Heart left ventricle (tissue), 16 donors: ENCODE results near the gene PAX5. TPM values are rescaled to one million over a fixed set of nuclear protein-coding genes. Genes with fewer than 3 reads are reported as not detected.

Experiments used
- ATAC-seq, 4 donors: fragments of 200-7000 bp; cut with Tn5 transposase; one replicate each; pipeline ENCODE4 v1.9.1; 2020 to 2022; ENCODE audit warnings: moderate library complexity in 4 of 4, mild to moderate bottlenecking in 3 of 4, moderate number of reproducible peaks in 1 of 4
- DNase-seq, 5 donors: peaks; one replicate each; pipeline ENCODE4 v3.0.0-alpha.2; 2020
- H3K27ac ChIP-seq, 12 donors: fragments of 200-600 bp; sonication (generic) in 4 of 12; one replicate each; pipeline versions ENCODE4 v1.5.0 to v1.8.0; 2016 to 2022; ENCODE audit warnings: mild to moderate bottlenecking in 2 of 12
- H3K27me3 ChIP-seq, 9 donors: fragments of 200-600 bp; sonication (generic) in 2 of 9; one replicate each; pipeline versions ENCODE4 v1.5.1 to v1.8.0; 2016 to 2022; ENCODE audit warnings: mild to moderate bottlenecking in 3 of 9
- H3K36me3 ChIP-seq, 9 donors: fragments of 200-600 bp; sonication (generic) in 2 of 9; one replicate each; pipeline versions ENCODE4 v1.5.0 to v1.8.0; 2018 to 2022; ENCODE audit warnings: mild to moderate bottlenecking in 2 of 9
- H3K4me1 ChIP-seq, 12 donors: fragments of 200-600 bp; sonication (generic) in 4 of 12; one replicate each; pipeline versions ENCODE4 v1.5.0 to v1.8.0; 2016 to 2022; ENCODE audit warnings: mild to moderate bottlenecking in 3 of 12
- H3K4me3 ChIP-seq, 12 donors: fragments of 200-600 bp; sonication (generic) in 4 of 12; one replicate each; pipeline versions ENCODE4 v1.5.0 to v1.8.0; 2017 to 2022; ENCODE audit warnings: mild to moderate bottlenecking in 9 of 12, moderate library complexity in 4 of 12
- H3K9me3 ChIP-seq, 12 donors: fragments of 200-600 bp; sonication (generic) in 4 of 12; one replicate each; pipeline versions ENCODE4 v1.5.0 to v1.8.0; 2016 to 2022; ENCODE audit warnings: mild to moderate bottlenecking in 1 of 12
- POLR2A ChIP-seq, 2 donors: fragments of 450-650 bp; IDR thresholded peaks; one replicate each; pipeline ENCODE4 v1.6.1; 2017; ENCODE audit warnings: antibody characterized with exemption in 2 of 2, mild to moderate bottlenecking in 2 of 2, moderate library complexity in 2 of 2
- WGBS, 4 donors: extraction: QIAGEN DNeasy Blood & Tissue Kit in 2 of 4; methylation state at CpG; one replicate each; pipeline versions ENCODE4 v1.1.5 to v1.1.7; 2013 to 2018; 5-methylcytosine and 5-hydroxymethylcytosine counted together
- intact Hi-C, 10 donors: fragments of 100-400 bp; cut with DNase I; formaldehyde crosslinking; loops; one replicate each; pipeline versions ENCODE4 v1.11.1 to v1.14.2; 2022
- polyA plus RNA-seq, 2 donors: library from polyadenylated mRNA; stranded (reverse); fragments of 200-250 nt; gene quantifications; one replicate each; pipeline ENCODE4 v1.2.3, GENCODE V29; 2013
- total RNA-seq, 9 donors: library from RNA; depleted of rRNA in 2 of 9; stranded (reverse); fragments of >200 nt in 2 of 9; fragmentation: NEBNext Ultra II Directional in 3 of 9; extraction: Animal tissue kit (Norgen Biotek cat#: 25700) in 3 of 9; gene quantifications; one replicate each; pipeline versions ENCODE4 v1.1.0 to v1.2.4, GENCODE V29; 2016 to 2023
- TF ChIP-seq, protein P1 (sequence below), 12 donors: fragments of 200-600 bp; sonication (generic) in 4 of 12; IDR thresholded peaks; one replicate each; pipeline versions ENCODE4 v1.5.0 to v1.8.0; 2018 to 2022; ENCODE audit warnings: antibody characterized with exemption in 12 of 12, mild to moderate bottlenecking in 5 of 12
- donor health status: ischemic (EF 13 %, LVEDD 7.1; RV severe dilation, severe dysfunction).
- donor health status: healthy with polysubstance abuse.
- donor health status: DM: no; HTN: yes; CAD: no.
- donor health status: DM: no; HTN: no; CAD: no.
- donor health status: ischemic (EF 25% LVEDD 6.9; RV normal size, moderate dysfunction).
- donor health status: ischemic (EF 25% LVEDD 5.7; RV mildly dilated, moderate dysfunction).
- donor health status: healthy.
- donor health status: DM: yes; HTN: yes; CAD: no.
- donor health status: ischemic (EF 35%, LVEDD 5.7; RV mildly dilated, moderate dysfunction).
- donor health status: nonischemic (EF 11% LVEDD 7.7; RV severe dilation, severe dysfunction).
- donor health status: DM: yes; HTN: yes; CAD: no.
- donor health status: PGD.
- donor health status: ischemic (EF 29% LVEDD 5.4; RV normal size, mild dysfunction).
- donor health status: nonischemic (EF 23%, LVEDD 6.1; RV moderate dilation, normal function).

PAX5 gene
- total and polyA plus RNA-seq, 11 donors: 0.01 to 0.37 (median 0.08) TPM; not detected in 7

DNA sequence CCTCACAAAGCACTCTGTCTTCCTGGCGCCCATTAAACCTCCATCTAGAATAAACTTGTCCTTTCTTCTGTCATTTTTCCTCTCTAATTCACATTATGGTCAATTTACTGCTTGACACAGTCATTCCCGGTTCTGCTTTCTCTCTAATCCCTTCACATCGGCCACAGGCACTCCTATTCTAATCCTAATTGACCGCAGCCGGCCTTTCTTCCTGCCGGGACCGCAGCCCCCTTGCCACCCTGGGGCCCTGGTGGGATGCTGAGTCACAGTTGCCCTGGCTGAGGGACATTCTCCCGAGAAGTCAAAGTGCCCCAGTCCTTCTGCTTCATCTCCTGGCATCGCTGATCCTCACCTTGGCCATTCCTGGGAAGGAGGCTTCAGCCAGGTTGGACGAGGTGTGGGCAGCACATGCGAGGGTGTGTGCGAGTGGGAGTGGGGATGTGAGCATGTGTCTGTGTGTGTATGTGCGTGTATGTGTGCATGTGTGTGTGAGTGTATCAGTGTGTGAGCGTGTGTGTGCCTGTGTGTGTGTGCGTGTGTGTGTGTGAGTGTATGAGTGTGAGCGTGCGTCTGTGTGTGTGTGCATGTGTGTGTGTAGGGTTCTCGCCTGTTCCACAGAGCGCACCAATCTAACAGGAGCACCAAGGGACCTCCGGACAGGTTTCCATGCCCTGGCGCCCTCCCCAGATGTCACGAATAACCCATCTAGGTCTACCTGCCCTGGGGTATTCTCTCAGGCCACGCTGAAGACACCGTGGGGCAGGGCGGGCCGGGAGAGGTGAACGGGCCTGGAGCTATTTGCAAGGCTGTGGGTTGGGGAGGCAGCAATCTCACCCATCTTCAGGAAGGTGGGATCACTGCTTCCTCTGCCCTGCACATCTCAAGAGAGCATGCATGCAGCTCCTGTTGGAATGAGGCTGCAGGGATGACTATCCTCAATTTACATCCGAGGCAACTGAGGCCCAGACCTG, 191.2 kb downstream of the PAX5 start:
- no peak overlapping the region for H3K4me3 ChIP-seq
- H3K27ac ChIP-seq: no peak overlapping the region
- no peaks in the 10 kb centered on the region for H3K9me3 ChIP-seq
- peaks cover 0 to 20% (median 0%) of the 10 kb centered on the region in 9 donors for H3K27me3 ChIP-seq
- H3K36me3 ChIP-seq: no peaks in the 10 kb centered on the region
- 76 to 82% (median 78%) methylated on average over 27 to 28 of the region's 28 CpGs for whole genome bisulfite sequencing, 4 donors
- intact Hi-C loops: loop anchor here in 1 of 10 donors (10.0 kb wide), 1 partner anchor 58 kb away; no protein-coding TSS in a partner anchor
- H3K4me1 ChIP-seq: no peaks in the 10 kb centered on the region
- no peak for ATAC-seq
- DNase-seq: peak in 1 of 5 donors; percentile 37
- TF ChIP-seq POLR2A (IDR thresholded peaks at IDR 0.05): no peak
- TF ChIP-seq, protein P1, sequence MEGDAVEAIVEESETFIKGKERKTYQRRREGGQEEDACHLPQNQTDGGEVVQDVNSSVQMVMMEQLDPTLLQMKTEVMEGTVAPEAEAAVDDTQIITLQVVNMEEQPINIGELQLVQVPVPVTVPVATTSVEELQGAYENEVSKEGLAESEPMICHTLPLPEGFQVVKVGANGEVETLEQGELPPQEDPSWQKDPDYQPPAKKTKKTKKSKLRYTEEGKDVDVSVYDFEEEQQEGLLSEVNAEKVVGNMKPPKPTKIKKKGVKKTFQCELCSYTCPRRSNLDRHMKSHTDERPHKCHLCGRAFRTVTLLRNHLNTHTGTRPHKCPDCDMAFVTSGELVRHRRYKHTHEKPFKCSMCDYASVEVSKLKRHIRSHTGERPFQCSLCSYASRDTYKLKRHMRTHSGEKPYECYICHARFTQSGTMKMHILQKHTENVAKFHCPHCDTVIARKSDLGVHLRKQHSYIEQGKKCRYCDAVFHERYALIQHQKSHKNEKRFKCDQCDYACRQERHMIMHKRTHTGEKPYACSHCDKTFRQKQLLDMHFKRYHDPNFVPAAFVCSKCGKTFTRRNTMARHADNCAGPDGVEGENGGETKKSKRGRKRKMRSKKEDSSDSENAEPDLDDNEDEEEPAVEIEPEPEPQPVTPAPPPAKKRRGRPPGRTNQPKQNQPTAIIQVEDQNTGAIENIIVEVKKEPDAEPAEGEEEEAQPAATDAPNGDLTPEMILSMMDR (IDR thresholded peaks at IDR 0.05): no peak

DNA sequence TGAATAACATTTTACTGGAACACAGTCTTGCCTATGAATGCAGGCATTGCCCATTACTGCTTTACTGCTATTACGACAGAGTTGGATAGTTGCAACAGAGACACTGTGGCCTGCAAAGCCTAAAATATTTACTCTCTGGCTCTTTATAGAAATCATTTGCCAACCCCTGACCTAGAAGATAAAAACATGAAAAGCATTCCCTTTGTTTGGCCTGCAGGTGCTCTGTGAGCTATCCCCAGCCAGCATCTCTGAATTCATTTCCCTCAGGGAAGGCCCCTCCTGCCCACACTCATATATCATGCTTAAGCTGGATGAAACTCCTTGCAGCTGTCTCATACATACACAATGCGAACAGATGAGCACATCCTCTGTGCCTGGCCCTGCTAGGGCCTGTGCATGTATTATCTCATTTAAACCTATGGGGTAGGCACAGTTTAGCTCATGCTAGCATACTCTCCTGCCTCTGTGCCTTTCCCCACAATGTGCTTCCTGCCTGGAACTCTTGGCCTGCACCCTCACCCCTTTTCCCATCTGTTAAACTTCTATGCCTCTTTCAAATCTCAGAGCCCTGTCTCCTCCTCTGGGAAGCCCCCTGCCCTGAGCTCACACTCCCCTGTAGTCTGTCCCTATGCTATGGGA, 193.1 kb downstream of the PAX5 start:
- H3K4me3 ChIP-seq: no peak overlapping the region
- no peak for TF ChIP-seq POLR2A (IDR thresholded peaks at IDR 0.05)
- TF ChIP-seq, protein P1 (IDR thresholded peaks at IDR 0.05): no peak
- no peaks in the 10 kb centered on the region for H3K4me1 ChIP-seq
- no peaks in the 10 kb centered on the region for H3K36me3 ChIP-seq
- WGBS, 4 donors: 72 to 92% (median 85%) methylated on average over 2 of the region's 2 CpGs
- DNase-seq (no peak), ATAC-seq (no peak)
- H3K27me3 ChIP-seq: peaks cover 0 to 5% (median 0%) of the 10 kb centered on the region in 9 donors
- H3K27ac ChIP-seq: no peak overlapping the region
- intact Hi-C loops: loop anchor here in 1 of 10 donors (10.0 kb wide), 1 partner anchor 56 kb away; no protein-coding TSS in a partner anchor
- no peaks in the 10 kb centered on the region for H3K9me3 ChIP-seq

DNA sequence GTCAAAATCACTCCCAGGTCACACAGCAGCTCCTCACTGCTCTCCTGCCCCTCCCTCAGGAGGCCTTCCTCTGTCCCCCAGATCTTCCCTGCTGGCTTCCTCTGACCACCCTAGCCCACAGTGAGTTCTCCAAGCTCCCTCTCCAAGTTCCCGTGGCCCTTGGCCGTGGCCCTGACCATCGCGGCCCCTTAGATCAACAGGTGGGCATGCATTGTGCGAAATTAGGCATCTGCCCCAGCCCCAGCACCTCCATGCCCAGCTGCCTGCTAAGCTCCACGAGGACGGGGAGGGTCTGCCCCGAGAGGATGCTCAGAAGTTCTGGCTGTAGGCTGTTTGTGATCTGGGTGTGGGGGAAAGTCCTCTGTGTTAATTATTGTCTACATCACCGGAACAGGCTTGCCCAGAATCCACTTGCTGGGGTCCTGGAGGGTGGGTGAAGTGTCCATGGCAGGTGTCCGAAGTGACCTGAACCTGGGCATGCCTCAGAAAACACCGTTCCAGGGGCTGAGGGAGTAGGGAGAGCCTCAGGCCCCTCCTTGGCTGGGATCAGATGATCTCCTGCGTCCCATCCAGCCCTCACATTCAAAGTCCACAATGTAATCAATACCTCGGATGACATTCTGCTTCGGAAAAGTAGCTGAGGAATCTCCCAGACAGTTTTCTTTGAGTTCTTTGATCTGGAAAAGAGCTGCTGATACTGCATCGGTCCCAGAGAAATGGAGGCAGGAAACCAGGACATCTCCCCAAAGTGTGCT, 194.8 kb downstream of the PAX5 start:
- Histone ChIP-seq H3K4me1 (no peaks in the 10 kb centered on the region), H3K9me3 (no peaks in the 10 kb centered on the region), H3K36me3 (no peaks in the 10 kb centered on the region), H3K4me3 (no peak overlapping the region), H3K27ac (no peak overlapping the region), H3K27me3 (peaks cover 0 to 5% (median 0%) of the 10 kb centered on the region in 9 donors)
- no peak for ATAC-seq
- intact Hi-C loops: no loop called here
- no peak for TF ChIP-seq POLR2A (IDR thresholded peaks at IDR 0.05)
- TF ChIP-seq, protein P1 (IDR thresholded peaks at IDR 0.05): no peak
- DNase-seq: peak in 1 of 5 donors; percentile 51
- 75 to 84% (median 79%) methylated on average over 15 of the region's 15 CpGs for WGBS, 4 donors
